NCI-H2107 (cell line): ENCODE measurements around the gene BET1L.
"Not testable (repeated sequence)": the region's sequence is repeated elsewhere in the genome, so short reads cannot be mapped to it uniquely, and the experiment has no call there.

ENCODE experiments used
- DNase-seq: peaks from one replicate; lab custom pipeline; 2025; lab: John Stamatoyannopoulos, UW

The BET1L gene

DNA sequence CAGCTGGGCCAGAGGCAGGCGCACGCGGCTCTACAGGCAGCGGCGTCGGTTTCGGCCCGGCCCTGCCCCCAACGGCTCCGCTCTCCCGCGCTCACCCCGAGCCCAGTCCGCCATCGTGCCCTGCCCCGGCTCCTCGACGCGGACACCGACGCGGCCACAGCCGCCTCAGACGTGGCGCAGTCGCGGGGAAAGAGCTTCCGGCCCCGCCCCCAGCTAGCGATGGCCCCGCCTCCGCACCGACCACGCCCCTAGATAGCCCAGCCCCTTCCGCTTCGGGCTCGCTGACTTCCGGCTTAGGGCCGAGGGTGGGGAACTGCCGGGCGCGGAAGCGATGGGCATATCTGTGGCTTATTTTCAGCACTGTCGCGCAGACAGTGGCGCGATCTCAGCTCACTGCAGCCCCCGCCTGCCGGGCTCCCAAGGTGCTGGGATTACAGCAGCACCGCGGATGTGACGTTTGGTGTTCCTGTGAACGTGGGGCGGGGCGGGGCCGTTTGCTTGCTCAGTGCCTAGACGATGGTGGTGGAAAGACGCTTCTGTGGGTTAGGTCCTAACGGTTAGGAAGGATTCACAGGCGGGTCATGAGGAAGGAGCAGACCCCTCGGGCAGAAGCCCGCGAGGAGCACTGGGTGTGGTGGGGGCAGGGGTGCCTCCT, at the start of gene BET1L, which contains the start of gene RIC8A:
TSS of gene BET1L (minus strand) at position 192 of the 655 bp plus-strand sequence. CDS start at position 114, 78 bp downstream.
TSS of gene RIC8A (plus strand) at position 501 of the 655 bp plus-strand sequence. CDS start 1,147 bp downstream, outside the sequence.
- DNase-seq, result peak; percentile 88

DNA sequence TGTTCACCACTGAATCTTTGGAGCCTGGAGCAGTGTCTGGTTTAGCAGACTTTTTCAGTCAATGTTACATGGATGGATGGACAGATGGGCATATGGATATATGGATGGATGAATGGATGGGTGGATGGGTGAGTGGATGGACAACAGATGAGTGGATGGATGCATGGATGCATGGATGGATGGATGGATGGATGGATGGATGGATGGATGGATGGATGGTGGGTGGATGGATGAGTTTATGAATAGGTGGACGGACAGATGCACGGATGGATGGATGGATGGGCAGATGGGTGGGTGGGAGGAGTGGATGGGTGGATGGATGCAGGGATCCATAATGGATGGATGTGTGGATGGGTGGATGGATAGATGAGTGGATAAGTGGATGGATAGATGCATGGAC, 48.6 kb upstream of the BET1L start:
- no peak for DNase-seq

- no peak for DNase-seq
Observed at GRCh38 chr11:255176-255575, 48.0 kb upstream of the BET1L start.

DNA sequence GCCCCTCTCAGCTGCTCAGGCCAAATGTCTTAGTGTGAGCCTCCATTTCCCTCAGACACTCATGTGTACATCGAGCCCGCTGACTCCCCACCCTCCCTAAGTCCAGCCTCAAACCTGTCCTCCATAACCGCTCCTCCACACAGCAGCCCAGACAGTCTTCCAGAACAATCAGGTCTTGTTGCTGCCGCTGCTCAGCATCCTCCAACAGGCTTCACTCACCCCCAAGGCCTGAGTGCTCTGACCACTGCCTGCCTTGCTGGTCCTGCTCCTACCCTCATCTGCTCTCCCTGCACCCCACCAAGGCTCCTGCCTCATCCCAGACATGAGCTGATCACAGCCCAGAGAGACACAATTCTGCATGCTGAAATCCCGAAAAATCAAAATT, 46.7 kb upstream of the BET1L start:
- DNase-seq, result no peak

DNA sequence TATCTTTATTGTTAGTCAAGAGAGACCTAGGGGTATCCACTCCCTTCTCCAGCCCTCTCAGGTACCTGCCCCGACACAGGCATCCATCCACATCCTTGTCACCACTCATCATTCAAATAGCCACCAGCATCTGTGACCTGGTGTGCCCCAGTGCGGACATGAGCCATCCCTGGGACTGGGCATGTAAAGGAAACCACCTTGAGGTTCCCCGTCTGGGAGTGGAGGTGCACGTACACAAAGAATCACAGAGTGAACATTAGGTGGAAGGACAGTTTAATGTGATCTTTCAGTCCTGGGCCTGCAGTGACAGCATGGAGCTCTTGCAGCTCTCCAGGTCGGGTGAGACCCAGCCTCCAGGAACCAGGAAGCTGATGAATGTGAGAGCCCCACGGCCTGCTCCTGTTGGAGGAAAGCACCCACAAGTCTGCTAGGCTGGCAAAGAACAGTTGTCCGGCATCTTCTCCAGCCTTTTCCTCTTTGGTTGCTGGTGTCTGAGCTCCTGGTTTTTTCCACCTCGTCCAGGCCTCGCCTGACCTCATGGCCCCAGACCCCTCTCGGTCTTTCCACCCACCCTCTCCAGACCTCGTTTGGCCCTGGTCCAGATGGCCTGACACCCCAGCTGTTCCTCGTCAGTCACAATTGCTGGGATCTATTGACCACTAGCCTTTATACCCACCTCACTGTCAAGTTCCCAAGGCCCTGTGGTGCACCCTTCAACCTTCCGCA, 46.1 kb upstream of the BET1L start:
- DNase-seq, result no peak

- DNase-seq, result no peak
Observed at GRCh38 chr11:252666-253065, 45.5 kb upstream of the BET1L start.

- no peak for DNase-seq
Observed at GRCh38 chr11:251550-251949, 44.4 kb upstream of the BET1L start.

GRCh38 chr11:250740-251299, 43.6 kb upstream of the BET1L start:
- DNase-seq, result peak; percentile 25

- DNase-seq, result no peak
Observed at GRCh38 chr11:250274-250673, 43.1 kb upstream of the BET1L start.

- no peak for DNase-seq
Observed at GRCh38 chr11:249062-249461, 41.9 kb upstream of the BET1L start.

DNA sequence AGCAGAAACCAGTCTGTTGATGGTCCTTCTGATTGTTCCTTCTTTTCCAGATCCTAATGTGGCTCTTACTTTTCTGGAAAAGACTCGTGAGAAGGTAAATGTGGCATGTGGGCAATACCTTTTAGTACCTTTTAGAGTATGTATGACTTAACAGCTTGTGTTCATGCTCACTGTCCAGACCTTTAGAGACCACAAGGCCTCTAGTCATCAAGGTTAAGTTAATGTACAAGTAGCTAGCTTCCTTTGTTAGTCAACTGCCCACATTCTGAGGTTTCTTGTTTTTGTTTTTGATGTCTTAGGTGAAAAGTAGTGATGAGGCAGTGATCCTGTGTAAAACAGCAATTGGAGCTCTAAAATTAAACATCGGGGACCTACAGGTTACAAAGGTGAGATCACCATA, 37.2 kb upstream of the BET1L start:
- no peak for DNase-seq

DNA sequence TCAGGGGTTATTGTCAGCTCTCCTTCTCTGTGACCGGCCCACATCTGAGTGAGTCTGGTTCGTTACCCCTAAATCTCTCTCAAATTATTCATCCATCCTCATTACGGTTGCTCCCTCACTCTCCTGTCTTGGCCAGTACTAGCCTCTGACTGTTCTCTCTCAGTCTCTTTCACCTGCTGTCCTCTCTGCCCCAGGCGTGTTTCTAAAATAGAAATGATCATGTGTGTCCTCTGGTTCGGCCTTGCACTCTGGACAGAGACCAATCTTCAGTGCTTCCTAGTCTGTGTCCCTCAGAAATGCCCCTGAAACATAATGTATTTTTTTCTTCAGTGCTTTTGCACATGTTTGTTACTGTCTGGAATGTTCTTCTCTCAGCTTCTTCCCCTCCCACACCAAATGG, 34.4 kb upstream of the BET1L start:
- no peak for DNase-seq

DNA sequence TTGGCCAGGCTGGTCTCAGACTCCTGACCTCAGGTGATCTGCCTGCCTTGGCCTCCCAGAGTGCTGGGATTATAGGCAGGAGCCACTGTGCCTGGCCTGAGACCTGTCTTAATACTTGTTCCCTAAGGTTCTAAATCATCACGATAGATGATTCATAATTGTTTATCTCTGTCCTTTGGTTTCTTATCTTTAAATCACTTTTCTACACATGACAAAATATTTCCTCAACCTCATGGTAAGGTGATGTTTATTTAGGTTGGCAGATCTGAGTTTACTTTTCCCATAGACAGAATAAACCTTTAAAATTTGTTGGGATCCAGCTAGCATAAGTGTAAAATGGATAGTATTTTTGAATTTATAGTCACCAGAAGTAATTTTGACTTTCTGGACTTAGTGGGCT, 33.1 kb upstream of the BET1L start:
- DNase-seq, result no peak

GRCh38 chr11:238346-238745, 31.1 kb upstream of the BET1L start:
- not testable (repeated sequence) for DNase-seq

DNA sequence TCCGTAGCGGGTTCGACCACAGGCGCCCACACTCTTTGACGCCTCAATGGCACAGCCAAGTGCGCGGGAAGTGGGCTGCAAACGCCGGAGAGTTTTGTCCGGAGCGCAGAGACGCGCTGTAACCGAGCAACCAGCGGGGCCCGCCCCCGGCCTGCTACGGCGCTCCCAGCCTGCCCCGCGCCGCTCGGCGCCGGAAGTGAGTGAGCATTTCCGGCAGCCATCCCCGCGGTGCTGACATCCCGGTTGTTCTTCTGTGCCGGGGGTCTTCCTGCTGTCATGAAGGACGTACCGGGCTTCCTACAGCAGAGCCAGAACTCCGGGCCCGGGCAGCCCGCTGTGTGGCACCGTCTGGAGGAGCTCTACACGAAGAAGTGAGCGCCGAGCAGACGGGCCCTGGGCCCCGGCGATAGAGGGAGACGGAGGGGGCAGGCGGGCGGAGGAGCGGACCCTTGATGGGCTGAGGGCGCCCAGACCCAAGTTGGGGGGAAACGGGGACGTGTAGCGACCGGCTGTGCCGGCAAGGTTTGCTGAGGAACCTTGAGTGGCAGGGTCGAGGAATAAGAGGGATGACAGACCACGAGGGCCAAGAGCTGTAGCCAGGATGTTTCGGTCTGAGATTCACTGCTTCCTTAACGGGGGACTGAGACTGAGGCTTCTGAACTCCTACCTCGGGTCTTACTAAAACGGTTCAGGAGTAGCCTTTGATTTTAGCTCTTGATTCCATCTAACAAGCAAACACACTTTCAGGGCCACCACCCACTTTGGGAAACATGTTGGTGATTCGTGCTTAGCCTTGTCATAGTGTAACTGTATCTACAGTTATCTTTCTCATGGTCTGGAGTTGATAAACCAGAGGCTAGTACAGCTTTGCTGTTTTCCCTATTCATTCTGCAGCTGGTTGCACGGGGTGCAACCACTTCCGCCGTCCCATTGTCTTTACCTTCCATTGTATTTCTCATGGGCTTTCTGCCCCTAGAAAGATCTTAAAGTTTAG, 29.9 kb upstream of the BET1L start, which contains the start of gene PSMD13:
TSS of gene PSMD13 (plus strand) at position 203 of the 994 bp plus-strand sequence. CDS start at position 277, 74 bp downstream.
- DNase-seq, result peak; percentile 68

- DNase-seq, result peak; percentile 75
Observed at GRCh38 chr11:235997-236773, 29.0 kb upstream of the BET1L start, which contains the start of gene SIRT3. SIRT3 (minus strand) TSS chr11:236342; CDS start chr11:236328, 14 bp downstream.

DNA sequence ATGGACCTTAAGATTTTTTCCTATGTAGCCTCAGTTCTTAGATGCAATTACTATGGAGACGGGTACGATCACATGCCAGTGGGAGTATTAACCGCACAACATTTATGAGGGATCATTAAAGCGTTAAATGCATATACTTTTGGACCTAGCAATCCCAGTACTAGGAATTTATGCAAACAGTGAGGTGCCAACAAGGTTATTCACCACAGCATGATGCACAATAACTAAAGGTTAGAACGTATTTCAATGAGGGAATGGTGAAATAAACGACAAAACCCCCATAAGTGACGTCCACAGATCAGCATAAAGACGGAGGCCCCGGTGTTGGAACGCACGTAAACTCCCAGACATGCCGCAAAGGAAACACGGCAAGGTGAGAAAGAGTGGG, 28.4 kb upstream of the BET1L start:
- DNase-seq, result no peak

GRCh38 chr11:235180-235579, 28.0 kb upstream of the BET1L start:
- no peak for DNase-seq

DNA sequence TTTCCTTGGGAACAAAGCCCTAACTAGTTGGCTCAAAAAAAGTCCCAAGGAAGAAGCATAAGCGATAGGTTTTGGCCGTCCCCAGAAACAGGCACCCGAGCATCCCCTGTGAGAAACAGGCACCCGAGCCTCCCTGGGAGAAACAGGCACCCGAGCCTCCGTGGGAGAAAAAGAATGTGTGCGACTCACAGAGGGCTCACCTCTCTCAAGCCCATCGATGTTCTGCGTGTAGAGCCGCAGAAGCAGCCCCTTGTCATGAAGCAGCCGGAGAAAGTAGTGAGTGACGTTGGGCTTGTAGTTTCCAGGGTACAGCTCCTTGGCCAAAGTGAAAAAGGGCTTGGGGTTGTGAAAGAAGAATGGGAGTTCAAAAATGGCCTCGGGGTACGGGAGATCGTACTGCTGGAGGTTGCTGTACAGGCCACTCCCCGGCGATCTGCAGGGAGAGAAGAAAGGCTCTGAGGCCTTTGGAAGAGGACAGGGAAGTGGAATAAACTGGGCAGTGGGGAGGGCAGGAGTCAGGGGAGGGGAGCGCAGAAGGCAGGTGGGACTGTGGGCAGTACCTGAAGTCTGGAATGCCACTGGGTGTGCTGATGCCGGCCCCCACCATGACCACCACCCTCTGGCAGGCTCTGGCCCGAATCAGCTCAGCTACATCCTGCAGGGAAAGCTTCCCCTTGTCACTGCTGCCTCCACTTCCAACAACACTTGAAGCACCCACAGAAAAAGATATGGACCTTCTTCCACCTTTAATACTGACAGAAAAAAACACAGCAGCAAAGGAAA, 25.8 kb upstream of the BET1L start:
- DNase-seq, result no peak

DNA sequence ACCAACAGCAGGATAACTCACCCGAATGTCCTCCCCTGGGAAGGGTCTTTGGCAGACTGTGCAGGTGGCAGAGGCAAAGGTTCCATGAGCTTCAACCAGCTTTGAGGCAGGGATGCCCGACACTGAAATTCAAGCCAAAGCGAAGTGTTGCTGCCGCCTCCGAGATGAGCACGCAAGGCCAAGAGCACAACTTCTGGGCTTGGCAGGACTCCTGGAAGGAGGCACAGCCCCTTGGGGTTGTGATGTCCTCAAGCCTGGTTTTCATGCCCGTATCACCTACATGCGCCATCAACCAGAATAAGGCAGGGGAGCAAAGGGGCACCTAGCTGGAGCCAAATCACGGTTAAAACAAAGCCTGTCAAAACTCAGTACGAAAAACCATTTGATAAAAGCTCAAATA, 23.2 kb upstream of the BET1L start:
- no peak for DNase-seq
